MM.1S (cell line): ENCODE results near the gene TMEM19.

Source experiments
- CTCF ChIP-seq: fragments of 300-600 bp; sonication (generic); IDR thresholded peaks from 2 replicates; pipeline ENCODE4 v1.5.1; 2016; ENCODE audit warnings: antibody characterized with exemption, low read length, mixed read lengths
- EZH2phosphoT487 ChIP-seq: fragments of 300-600 bp; sonication (generic); IDR thresholded peaks from 2 replicates; pipeline ENCODE4 v1.6.1; 2018; ENCODE audit warnings: antibody characterized with exemption, low read length

GRCh38 chr12:71639341-71639760 is 46.5 kb upstream of the TMEM19 start:
- TF ChIP-seq CTCF (peak; percentile 37), EZH2phosphoT487 (no peak)
